Pancreas (tissue), 10 donors: ENCODE measurements around the gene RNF17. TPM values are rescaled to one million over a fixed set of nuclear protein-coding genes. Genes with fewer than 3 reads are reported as not detected.
"Not testable (repeated sequence)": the region's sequence is repeated elsewhere in the genome, so short reads cannot be mapped to it uniquely, and the experiment has no call there.

Experiments used
- ATAC-seq, 4 donors: fragments of 200-7000 bp; cut with Tn5 transposase; one replicate each; pipeline versions ENCODE4 v1.8.0 to v1.9.1; 2020; ENCODE audit warnings: mild to moderate bottlenecking in 4 of 4, moderate library complexity in 4 of 4
- DNase-seq, 6 donors: peaks; one replicate each; pipeline ENCODE4 v3.0.0-alpha.2; 2020
- FAIRE-seq: peaks from 2 replicates; lab custom pipeline; 2012; peaks lifted over from hg19 to GRCh38; lab: Jason Lieb, UNC
- H3K27ac ChIP-seq, 4 donors: fragments of 200-600 bp; sonication (generic); 1 replicate in 3 of 4; 2 replicates in 1 of 4; pipeline versions ENCODE4 v1.5.0 to v1.8.0; 2020
- H3K27me3 ChIP-seq, 4 donors: fragments of 200-600 bp; one replicate each; pipeline ENCODE4 v1.8.0; 2021
- H3K36me3 ChIP-seq, 3 donors: fragments of 200-600 bp; sonication (generic) in 1 of 3; one replicate each; pipeline versions ENCODE4 v1.5.0 to v1.8.0; 2020 to 2021
- H3K4me1 ChIP-seq, 3 donors: fragments of 200-600 bp; one replicate each; pipeline ENCODE4 v1.8.0; 2021
- H3K4me3 ChIP-seq, 4 donors: fragments of 200-600 bp; sonication (generic) in 2 of 4; one replicate each; pipeline versions ENCODE4 v1.5.0 to v1.8.0; 2020 to 2021
- H3K9me3 ChIP-seq, 4 donors: fragments of 200-600 bp; one replicate each; pipeline ENCODE4 v1.8.0; 2021
- CTCF ChIP-seq, 4 donors: fragments of 200-600 bp; sonication (generic) in 3 of 4; IDR thresholded peaks; one replicate each; pipeline versions ENCODE4 v1.5.0 to v1.8.0; 2021; ENCODE audit warnings: antibody characterized with exemption in 4 of 4
- WGBS, 2 donors: extraction: QIAGEN DNeasy Blood & Tissue Kit; methylation state at CpG; one replicate each; pipeline ENCODE4 v1.1.7; 2013; 5-methylcytosine and 5-hydroxymethylcytosine counted together
- intact Hi-C, 3 donors: fragments of 100-400 bp; cut with DNase I; formaldehyde crosslinking; loops; one replicate each; pipeline versions ENCODE4 v1.11.1 to v1.14.2; 2022
- polyA plus RNA-seq, 2 donors: library from polyadenylated mRNA; stranded (reverse); fragments of 200-250 nt; gene quantifications; one replicate each; pipeline ENCODE4 v1.2.3, GENCODE V29; 2013
- total RNA-seq, 6 donors: library from RNA; stranded (reverse); fragmentation: NEBNext Ultra II Directional in 4 of 6; extraction: Animal tissue kit (Norgen Biotek cat#: 25700) in 4 of 6; gene quantifications; one replicate each; pipeline versions ENCODE4 v1.2.1 to v1.2.4, GENCODE V29; 2021 to 2023
- donor health status: healthy with polysubstance abuse.
- donor health status: DM: no; HTN: no; CAD: no; lungs with moderate emphysema.
- donor health status: DM: no; HTN: no; CAD: no.
- donor health status: control.
- donor health status: control.
- donor health status: Bipolar disorder and iron deficiency.
- donor health status: DM: yes; HTN: yes; CAD: no.
- donor health status: DM: no; HTN: no; CAD: no.
- donor health status: DM: no; HTN: no; CAD: no.
- donor health status: DM: yes; HTN: yes; CAD: no.

RNF17 gene
- total and polyA plus RNA-seq, 8 donors = not detected

DNA sequence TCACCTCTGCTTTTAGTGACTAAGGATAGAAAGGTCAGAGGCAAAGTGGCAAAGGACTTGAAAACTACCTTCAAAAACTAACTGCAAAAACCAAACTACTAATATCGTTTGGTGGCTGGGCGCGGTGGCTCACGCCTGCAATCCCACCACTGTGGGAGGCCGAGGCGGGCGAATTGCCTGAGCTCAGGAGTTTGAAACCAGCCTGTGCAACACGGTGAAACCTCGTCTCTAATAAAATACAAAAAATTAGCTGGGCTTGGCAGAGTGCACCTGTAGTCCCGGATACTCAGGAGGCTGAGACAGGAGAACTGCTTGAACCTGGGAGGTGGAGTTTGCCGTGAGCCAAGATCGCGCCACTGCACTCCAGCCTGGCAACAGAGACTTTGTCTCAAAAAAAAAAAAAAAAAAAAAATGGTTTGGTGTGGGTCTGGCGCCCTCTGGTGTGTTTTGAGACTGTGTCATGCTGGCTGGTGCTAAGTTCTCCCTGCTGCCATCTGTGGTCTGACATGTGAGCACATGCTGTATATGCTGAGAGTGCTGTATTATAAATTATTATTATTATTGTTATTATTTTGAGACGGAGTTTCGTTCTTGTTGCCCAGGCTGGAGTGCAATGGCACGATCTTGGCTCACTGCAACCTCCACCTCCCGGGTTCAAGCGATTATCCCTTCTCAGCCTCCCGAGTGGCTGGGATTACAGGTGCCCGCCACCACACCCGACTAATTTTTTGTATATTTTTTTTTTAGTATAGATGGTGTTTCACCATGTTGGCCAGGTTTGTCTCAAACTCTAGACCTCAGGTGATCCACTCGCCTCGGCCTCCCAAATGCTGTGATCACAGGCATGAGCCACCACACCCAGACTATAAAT, 36.0 kb upstream of the RNF17 start:
- no peak for FAIRE-seq
- no peaks in the 10 kb centered on the region for H3K36me3 ChIP-seq
- peak; percentile 90 to 100 (median 96) for ATAC-seq
- peak in 4 of 6 donors; percentile 55 to 65 (median 60) for DNase-seq
- H3K27ac ChIP-seq = no peak overlapping the region
- H3K4me3 ChIP-seq = no peak overlapping the region
- H3K9me3 ChIP-seq = no peaks in the 10 kb centered on the region
- TF ChIP-seq CTCF (IDR thresholded peaks at IDR 0.05) = peak; percentile 49 to 62 (median 56)
- WGBS, 2 donors = 53 to 60% methylated on average over 24 of the region's 24 CpGs
- no peaks in the 10 kb centered on the region for H3K4me1 ChIP-seq
- H3K27me3 ChIP-seq = no peaks in the 10 kb centered on the region
- intact Hi-C loops = no loop called here

GRCh38 chr13:24730873-24731567, 32.9 kb upstream of the RNF17 start:
- not testable (repeated sequence) for H3K36me3 ChIP-seq, FAIRE-seq
- 93 to 99% methylated on average over 4 of the region's 4 CpGs for WGBS, 2 donors

DNA sequence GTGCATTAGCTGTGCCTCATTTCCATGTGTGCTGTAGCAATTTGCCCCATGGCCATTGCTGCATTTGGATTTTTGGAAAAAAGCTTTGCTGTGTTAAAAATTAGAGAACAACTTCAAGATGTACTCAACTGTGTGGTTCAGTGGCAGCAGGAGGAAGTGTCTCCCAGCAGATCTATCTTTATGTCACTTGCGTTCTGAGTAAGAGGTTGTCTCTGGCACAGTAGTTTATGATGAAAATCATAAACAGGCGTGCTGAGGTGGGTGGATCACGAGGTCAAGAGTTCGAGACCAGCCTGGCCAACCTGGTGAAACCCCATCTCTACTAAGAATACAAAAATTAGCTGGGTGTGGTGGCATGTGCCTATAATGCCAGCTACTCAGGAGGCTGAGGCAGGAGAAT, 29.0 kb upstream of the RNF17 start:
- Histone ChIP-seq H3K4me1 (no peaks in the 10 kb centered on the region), H3K27me3 (no peaks in the 10 kb centered on the region), H3K9me3 (no peaks in the 10 kb centered on the region), H3K4me3 (no peak overlapping the region), H3K36me3 (no peaks in the 10 kb centered on the region), H3K27ac (no peak overlapping the region)
- WGBS, 2 donors = 62 to 73% methylated on average over 4 of the region's 4 CpGs
- TF ChIP-seq CTCF (IDR thresholded peaks at IDR 0.05) = no peak
- FAIRE-seq = no peak
- no peak for DNase-seq
- intact Hi-C loops = no loop called here
- ATAC-seq = no peak

More at GRCh38 chr13:24730873-24731567, 32.9 kb upstream of the RNF17 start:
- H3K4me3 ChIP-seq, ATAC-seq, H3K27ac ChIP-seq, DNase-seq, intact Hi-C loops, H3K4me1 ChIP-seq, H3K27me3 ChIP-seq, H3K9me3 ChIP-seq: not testable (repeated sequence)

DNA sequence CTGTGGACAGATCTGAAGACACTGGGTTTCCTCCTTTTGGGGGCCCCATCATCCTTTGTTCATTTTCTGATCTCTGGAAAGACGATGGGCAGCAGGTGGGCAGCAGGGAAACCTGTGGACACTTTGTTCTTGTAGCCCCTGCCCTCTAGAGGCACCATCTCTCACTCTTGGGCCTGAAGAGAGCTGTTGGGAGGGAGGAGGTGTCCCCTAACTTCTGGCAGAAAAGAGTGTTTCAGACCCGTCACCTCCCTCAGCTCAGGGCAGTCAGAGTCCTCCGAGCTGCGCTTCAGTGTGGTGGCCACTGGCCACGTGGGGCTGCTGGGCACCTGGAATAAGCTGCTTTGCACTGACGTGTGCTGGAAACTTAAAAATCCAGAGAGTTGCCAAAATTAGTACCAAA, 26.9 kb upstream of the RNF17 start:
- no peaks in the 10 kb centered on the region for H3K27me3 ChIP-seq
- no peak for TF ChIP-seq CTCF (IDR thresholded peaks at IDR 0.05)
- ATAC-seq (no peak), DNase-seq (no peak), FAIRE-seq (no peak)
- intact Hi-C loops = no loop called here
- H3K36me3 ChIP-seq = no peaks in the 10 kb centered on the region
- no peak overlapping the region for H3K4me3 ChIP-seq
- WGBS, 2 donors = 71% methylated on average over 6 of the region's 6 CpGs
- no peaks in the 10 kb centered on the region for H3K9me3 ChIP-seq
- no peaks in the 10 kb centered on the region for H3K4me1 ChIP-seq
- H3K27ac ChIP-seq = no peak overlapping the region

GRCh38 chr13:24738366-24738847, 25.6 kb upstream of the RNF17 start:
- intact Hi-C loops = no loop called here
- WGBS, 2 donors = 87 to 92% methylated on average over 5 of the region's 5 CpGs
- Histone ChIP-seq H3K4me3 (no peak overlapping the region), H3K9me3 (no peaks in the 10 kb centered on the region), H3K36me3 (no peaks in the 10 kb centered on the region), H3K27me3 (no peaks in the 10 kb centered on the region), H3K27ac (no peak overlapping the region), H3K4me1 (no peaks in the 10 kb centered on the region)
- FAIRE-seq (no peak), ATAC-seq (no peak), DNase-seq (no peak)
- TF ChIP-seq CTCF (IDR thresholded peaks at IDR 0.05) = no peak
